Measurements from ENCODE around the gene KCNQ4.

DNA sequence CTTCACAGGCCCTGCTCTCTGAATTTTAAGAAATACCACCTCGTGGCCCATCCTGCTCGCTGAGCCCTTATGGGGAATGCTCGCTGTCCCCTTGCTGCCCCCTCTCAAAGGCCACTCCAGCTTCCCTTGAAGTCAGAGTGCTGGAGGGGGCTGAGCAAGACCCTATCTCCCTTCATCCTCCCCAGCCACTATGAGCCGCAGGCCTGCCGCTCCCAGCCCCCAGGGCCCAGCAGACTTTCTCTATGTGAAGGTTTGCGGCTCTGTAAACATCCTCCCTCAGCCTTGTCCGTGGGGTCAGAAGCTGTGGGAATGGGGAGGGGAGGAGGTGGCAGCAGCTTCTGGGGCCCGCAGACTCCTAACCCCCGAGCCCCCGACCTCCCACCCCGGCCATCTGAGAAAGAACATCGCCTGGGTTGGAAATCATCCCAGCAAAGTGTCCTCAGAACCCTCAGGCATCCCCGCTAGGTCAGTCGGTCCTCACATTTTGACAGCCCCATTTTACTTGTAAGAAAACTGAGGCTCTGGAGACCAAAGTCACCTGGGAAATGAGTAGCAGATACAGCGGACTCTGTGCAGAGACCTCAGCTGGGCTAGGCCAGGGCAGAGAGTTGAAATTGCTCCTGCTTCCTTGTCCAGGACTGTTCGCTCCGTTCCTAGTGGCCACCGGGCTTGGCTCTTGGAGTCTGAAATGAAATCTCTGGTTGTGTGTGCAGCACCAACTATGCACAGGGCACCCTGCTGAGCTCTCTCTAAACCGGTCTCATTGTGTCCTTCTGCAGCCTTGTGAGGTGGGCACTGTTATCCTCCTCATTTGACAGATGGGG is 4.4 kb downstream of the KCNQ4 start:
- TF ChIP-seq, protein P1, sequence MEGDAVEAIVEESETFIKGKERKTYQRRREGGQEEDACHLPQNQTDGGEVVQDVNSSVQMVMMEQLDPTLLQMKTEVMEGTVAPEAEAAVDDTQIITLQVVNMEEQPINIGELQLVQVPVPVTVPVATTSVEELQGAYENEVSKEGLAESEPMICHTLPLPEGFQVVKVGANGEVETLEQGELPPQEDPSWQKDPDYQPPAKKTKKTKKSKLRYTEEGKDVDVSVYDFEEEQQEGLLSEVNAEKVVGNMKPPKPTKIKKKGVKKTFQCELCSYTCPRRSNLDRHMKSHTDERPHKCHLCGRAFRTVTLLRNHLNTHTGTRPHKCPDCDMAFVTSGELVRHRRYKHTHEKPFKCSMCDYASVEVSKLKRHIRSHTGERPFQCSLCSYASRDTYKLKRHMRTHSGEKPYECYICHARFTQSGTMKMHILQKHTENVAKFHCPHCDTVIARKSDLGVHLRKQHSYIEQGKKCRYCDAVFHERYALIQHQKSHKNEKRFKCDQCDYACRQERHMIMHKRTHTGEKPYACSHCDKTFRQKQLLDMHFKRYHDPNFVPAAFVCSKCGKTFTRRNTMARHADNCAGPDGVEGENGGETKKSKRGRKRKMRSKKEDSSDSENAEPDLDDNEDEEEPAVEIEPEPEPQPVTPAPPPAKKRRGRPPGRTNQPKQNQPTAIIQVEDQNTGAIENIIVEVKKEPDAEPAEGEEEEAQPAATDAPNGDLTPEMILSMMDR (conservative IDR thresholded peaks at IDR 0.05 in 1 of 2, IDR thresholded peaks at IDR 0.05 in 1 of 2; ENCODE audit: extremely low read depth in 1 of 2, insufficient read depth in 1 of 2, low read depth in 1 of 2, low read length in 2 of 2), result no peak
- TF ChIP-seq EZH2 (IDR thresholded peaks at IDR 0.05; ENCODE audit: borderline replicate concordance, low read length), result no peak

Measured in mammary epithelial cell (primary cell).